T47D (cell line): Measurements from ENCODE around the gene RNPEP.
"Not testable (repeated sequence)": the region's sequence is repeated elsewhere in the genome, so short reads cannot be mapped to it uniquely, and the experiment has no call there.

ENCODE experiments used
- DNase-seq, 2 experiments: peaks; one replicate each; pipeline versions ENCODE4 v3.0.0 to v3.0.0-alpha.2; 2011 to 2012; ENCODE audit warnings: low read depth in 1 of 2, low spot score in 1 of 2
- JUND ChIP-seq: IDR thresholded peaks from 2 replicates; pipeline ENCODE4 v1.6.1; 2012; ENCODE audit warnings: low read depth
- in situ Hi-C: cut with HindIII; loops from 2 replicates; pipeline ENCODE4 v1.10.0; 2016; ENCODE audit warnings: low sequenced_read_pairs, low pct_unique_long_range_greater_than_20kb

The RNPEP gene

DNA sequence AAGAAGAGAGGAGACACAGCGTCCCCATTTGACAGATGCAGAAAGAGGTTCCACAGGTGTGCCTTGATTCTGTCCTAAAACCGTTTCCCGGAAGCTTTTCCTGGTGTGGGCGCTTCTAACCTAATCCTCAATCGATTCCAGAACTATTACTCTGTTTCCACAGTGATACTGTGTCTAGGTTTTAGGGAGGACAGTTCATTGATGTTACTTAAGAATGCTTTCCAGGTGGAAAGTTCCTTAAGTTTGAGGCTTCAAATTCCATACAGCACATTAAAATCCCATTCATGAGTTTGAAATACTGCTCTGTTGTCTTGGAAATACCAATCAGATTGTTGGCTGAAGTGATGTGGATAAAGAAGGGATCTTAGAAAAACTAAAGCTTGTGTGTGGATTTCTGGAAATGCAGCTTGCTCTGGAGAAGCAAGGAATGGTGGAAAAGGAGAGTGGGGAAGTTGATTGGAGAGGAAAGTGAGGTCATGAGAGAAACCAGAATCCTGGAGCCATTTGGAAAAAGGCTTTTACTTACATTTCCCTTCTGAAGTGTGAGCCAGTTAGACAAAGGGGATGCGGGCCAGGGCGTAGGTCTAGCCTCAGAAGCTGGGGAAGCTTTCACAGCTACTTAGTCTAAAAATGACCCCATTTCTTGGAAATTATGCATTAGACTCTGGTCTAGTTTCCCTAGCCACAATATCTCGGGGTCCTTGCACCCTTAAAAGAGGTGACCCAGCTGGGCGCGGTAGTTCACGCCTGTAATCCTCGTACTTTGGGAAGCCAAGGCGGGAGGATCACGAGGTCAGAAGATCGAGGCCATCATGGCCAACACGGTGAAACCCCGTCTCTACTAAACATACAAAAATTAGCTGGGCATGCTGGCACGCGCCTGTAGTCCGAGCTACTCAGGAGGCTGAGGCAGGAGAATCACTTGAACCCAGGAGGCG lies 34.6 kb downstream of the RNPEP start:
- DNase-seq, result no peak
- in situ Hi-C loops, result no loop called here
- TF ChIP-seq JUND, result no peak

- no peak for TF ChIP-seq JUND
- in situ Hi-C loops, result no loop called here
- DNase-seq, result peak in 1 of 2 experiments; percentile 69
These were observed 35.5 kb downstream of the RNPEP start for GRCh38 chr1:202017749-202018467.

DNA sequence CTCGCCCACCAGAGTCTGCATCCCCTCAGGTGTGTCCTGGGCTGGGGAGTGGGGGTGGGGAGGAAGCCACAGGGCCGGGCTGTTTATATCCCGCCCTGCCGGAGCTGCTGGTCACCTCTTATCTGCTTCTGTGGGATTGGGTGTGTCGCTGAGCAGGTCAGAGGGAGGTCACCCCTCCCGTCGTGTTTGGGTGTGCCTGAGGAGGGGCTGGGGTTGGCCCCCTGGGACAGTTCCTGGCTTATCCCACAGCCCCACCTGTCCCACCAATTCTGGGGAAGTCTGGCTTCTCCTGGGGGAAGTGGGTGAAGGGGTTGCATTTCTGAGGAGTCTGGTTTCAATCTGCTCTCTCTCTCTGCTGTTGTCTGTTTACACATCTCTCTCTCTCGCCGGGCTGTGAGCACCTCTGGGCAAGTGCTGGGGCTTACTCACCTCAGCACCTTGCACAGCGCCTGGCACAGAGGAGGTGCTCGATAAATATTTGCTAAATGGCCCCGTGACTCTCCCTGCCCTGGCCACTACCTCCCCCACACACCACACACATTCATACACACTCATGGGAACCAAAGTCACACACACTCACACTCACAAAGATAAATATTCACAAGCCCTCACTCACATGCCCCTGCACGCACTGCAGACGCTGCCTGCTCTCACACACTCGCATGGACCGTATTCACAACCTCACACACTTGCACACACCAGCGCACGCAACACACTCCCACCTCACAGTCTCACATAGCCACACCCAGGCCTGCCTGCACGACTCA lies 36.2 kb downstream of the RNPEP start:
- TF ChIP-seq JUND, result peak; percentile 88
- in situ Hi-C loops, result no loop called here
- peak; percentile 74 to 98 for DNase-seq

GRCh38 chr1:202019235-202019558 lies 36.7 kb downstream of the RNPEP start:
- in situ Hi-C loops, DNase-seq: not testable (repeated sequence)

- peak; percentile 20; the same call in 1 of the 2 replicates for TF ChIP-seq JUND
- in situ Hi-C loops, result no loop called here
- peak in 1 of 2 experiments; percentile 90 for DNase-seq
These were observed 40.6 kb downstream of the RNPEP start for GRCh38 chr1:202023001-202023433.

DNA sequence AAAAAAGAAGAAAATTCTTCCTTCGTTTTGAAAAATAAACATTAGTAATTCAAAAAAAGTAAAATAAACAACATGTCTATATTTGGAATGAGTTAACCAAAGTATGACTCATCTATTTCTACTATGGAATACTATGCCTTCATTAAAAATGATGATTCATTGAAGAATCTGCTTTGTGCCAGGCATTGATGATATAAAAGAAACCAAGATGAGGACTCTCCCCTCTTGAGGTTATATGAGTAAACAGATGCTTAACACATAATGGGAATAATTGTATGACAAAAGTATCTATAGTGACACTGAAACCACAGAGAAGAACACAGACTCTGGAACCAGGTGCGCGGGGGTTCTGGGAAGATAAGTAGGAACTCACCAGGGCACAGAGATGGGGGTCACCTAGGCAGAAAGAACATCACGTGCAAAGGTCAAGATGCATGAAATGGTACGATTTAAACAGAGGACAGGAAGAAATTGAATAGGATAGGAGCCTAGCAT lies 46.8 kb downstream of the RNPEP start:
- DNase-seq, result no peak
- in situ Hi-C loops, result no loop called here
- no peak for TF ChIP-seq JUND

DNA sequence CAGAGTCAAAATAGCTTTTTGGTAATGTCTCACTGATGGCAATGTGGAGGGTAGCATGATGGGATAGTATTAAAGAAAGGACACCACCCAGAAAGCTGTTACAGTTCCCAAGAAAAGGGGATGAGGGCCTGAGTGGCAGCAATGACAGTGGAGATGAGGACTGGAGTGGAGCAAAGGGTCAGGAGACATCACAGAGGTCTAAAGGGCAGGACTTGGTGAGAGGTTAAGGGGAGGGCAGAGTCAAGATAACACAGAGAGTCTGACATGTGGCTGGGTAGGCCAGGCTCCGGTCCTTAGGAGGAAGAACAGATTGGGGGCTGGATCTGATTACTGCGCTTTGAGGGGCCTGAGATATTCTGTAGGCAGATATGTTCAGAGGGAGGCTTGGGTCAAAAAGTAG lies 47.3 kb downstream of the RNPEP start:
- TF ChIP-seq JUND, result no peak
- in situ Hi-C loops, result no loop called here
- no peak for DNase-seq

GRCh38 chr1:202031796-202032195 lies 49.3 kb downstream of the RNPEP start:
- no peak for TF ChIP-seq JUND
- in situ Hi-C loops, result no loop called here
- no peak for DNase-seq

- TF ChIP-seq JUND, result no peak
- no peak for DNase-seq
- in situ Hi-C loops, result no loop called here
These were observed 51.8 kb downstream of the RNPEP start for GRCh38 chr1:202034149-202034682.

GRCh38 chr1:202034683-202035462 lies 52.4 kb downstream of the RNPEP start:
- peak; percentile 97 for TF ChIP-seq JUND
- in situ Hi-C loops, result no loop called here
- DNase-seq, result peak; percentile 72 to 95

GRCh38 chr1:202036595-202037387 lies 54.3 kb downstream of the RNPEP start:
- DNase-seq, result no peak
- in situ Hi-C loops, result no loop called here
- no peak for TF ChIP-seq JUND
